OCI-M2 (cell line): Measurements from ENCODE around the gene LBX2.

Experiments used
- DNase-seq: peaks from one replicate; lab custom pipeline; 2025; ENCODE audit not compliant: unreplicated experiment; lab: John Stamatoyannopoulos, UW

Gene LBX2

GRCh38 chr2:74526649-74527230 lies 27.3 kb upstream of the LBX2 start:
- DNase-seq: no peak

DNA sequence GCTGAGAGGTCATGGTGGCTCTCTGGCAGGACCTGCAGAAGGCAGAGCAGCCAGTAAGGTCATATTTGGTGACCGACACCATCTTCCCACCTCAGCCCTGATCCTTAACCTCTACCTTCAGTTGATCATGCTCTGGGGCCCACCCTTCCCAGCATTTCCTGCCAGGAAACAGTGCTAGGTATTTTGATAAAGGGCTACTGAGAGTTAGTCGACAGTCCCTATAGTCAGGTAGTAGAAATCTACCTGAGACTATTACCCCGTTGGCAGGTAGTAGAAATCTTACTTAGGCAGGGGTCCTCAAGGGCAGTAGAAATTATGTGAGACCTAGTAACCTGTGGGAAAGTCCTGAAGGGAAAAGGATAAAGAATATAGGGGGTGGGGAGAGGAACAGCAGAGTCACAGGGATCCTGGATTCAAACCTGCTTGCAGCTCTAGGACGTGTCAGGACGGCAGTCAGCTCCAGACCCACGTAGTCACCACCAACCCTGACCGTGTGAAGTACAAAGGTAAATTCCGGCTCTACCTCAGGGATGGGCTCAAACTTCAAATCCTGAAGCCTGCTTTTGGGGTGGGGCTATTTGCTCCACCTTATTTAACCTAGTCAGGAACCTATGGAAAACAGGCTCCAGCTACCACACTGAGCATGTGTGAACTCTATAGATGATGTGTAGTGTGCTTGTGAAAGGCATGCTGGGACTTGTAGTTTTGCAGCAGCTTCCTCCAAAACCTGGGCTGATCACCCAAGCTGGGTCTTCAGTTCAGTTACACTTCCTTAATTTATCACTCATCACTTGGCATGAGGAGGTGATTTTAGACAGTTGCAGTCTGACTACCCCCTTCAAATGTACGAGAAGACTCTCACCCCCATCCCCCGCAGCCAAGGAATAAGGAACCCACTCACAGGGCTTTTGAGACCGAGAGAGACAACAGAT lies 26.6 kb upstream of the LBX2 start, which contains the start of gene DQX1:
DQX1 (minus strand) TSS at position 515 of the 932 bp plus-strand sequence; CDS start at position 13, 502 bp downstream.
- DNase-seq: no peak

GRCh38 chr2:74524955-74525716 lies 25.7 kb upstream of the LBX2 start:
- no peak for DNase-seq

- DNase-seq: no peak
Observed at GRCh38 chr2:74524005-74524404, 24.6 kb upstream of the LBX2 start.

- no peak for DNase-seq
Observed at GRCh38 chr2:74522516-74522915, 23.1 kb upstream of the LBX2 start.

- no peak for DNase-seq
Observed at GRCh38 chr2:74516650-74517049, 17.2 kb upstream of the LBX2 start.

DNA sequence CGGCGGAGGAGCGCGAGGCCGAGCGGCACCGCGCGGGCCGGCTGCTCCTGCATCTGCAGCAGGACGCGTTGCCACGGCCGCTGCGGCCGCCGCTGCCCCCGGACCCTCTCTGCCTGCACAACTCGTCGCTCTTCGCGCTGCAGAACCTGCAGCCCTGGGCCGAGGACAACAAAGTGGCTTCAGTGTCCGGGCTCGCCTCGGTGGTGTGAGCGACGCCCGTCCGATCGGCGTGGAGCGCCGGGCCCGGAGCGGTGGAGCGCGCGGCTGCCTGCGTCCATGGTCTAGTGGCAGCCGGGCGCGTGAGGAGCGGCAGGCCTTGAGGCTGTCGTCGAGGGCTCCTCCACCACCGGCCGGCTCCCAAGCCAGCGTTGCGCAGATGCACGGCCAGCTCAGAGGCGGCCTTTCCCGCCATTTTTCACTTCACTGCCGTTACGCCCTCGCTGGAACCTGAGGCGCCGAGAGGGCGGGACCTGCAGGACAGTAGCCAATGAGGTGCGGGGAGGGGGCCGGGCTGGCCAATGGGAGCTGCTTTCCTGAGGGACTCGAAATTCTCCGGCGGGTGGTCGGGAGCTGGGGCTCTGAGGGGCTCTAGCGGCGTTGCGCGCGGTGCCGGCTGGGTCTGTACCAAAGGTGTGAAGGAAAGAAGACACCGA lies 16.7 kb upstream of the LBX2 start:
- DNase-seq: no peak

GRCh38 chr2:74515271-74515980 lies 16.0 kb upstream of the LBX2 start:
- DNase-seq: no peak

GRCh38 chr2:74514368-74515270 lies 15.2 kb upstream of the LBX2 start, which contains the start of gene TLX2:
Gene TLX2 (plus strand): TSS chr2:74514450. CDS start chr2:74514807, 357 bp downstream.
- DNase-seq: no peak

- DNase-seq: no peak
Observed at GRCh38 chr2:74513605-74514367, 14.4 kb upstream of the LBX2 start.

GRCh38 chr2:74512744-74513604 lies 13.6 kb upstream of the LBX2 start:
- DNase-seq: no peak

GRCh38 chr2:74511104-74511989 lies 11.9 kb upstream of the LBX2 start:
- no peak for DNase-seq

DNA sequence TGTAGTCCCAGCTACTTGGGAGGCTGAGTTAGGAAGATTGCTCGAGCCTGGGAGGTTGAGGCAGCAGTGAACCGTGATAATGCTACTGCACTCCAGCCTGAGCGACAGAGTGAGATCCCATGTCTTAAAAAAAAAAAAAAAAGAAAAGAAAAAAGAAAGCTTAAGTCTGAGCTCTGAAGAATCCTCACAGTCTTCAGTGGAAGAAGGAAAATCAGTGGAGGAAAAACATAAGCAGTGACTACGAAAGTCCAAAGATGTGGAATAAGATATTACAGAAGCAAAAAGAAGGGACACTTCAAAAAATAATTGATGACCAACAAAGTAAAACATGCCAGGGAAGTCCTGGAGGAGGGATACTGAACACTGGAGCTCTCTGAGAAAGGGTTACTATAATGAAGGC lies 10.9 kb upstream of the LBX2 start:
- DNase-seq: no peak

GRCh38 chr2:74507926-74508520 lies 8.6 kb upstream of the LBX2 start:
- DNase-seq: no peak

GRCh38 chr2:74507145-74507925 lies 7.9 kb upstream of the LBX2 start, which contains the start of gene PCGF1:
Gene PCGF1 (minus strand): TSS chr2:74507695. CDS start chr2:74507668, 27 bp downstream.
- peak; percentile 70 for DNase-seq
